ENCODE measurements around the gene MACROD2.

GRCh38 chr20:14955399-14955798, 960.1 kb downstream of the MACROD2 start:
- TF ChIP-seq POLR2A (IDR thresholded peaks at IDR 0.05) = no peak
- TF ChIP-seq CTCF (IDR thresholded peaks at IDR 0.05) = no peak
- no peak for TF ChIP-seq EP300 (IDR thresholded peaks at IDR 0.05)

Measured in ovary (tissue), 3 donors.